GM20000 (cell line): ENCODE data around the gene C1orf226.

Experiments used
- DNase-seq: peaks from one replicate; pipeline ENCODE4 v3.0.0; 2012; ENCODE audit warnings: low spot score
- CTCF ChIP-seq: IDR thresholded peaks from 2 replicates; pipeline ENCODE4 v1.5.1; 2012; ENCODE audit warnings: mild to moderate bottlenecking, control low read depth; ENCODE audit errors: extremely low read depth, missing control alignments

Gene C1orf226

GRCh38 chr1:162376691-162377090, 4.8 kb upstream of the C1orf226 start, which contains the start of gene SPATA46:
TSS of gene SPATA46 (minus strand) at chr1:162376854. CDS start at chr1:162376790, 64 bp downstream.
- no peak for DNase-seq
- no peak for TF ChIP-seq CTCF

GRCh38 chr1:162380061-162380846, 1.3 kb upstream of the C1orf226 start:
- TF ChIP-seq CTCF: no peak
- no peak for DNase-seq

GRCh38 chr1:162381941-162382750, 618 bp downstream of the C1orf226 start:
- TF ChIP-seq CTCF: no peak
- no peak for DNase-seq

- no peak for DNase-seq
- TF ChIP-seq CTCF: no peak
Measured at GRCh38 chr1:162383091-162383490, 1.6 kb downstream of the C1orf226 start.

GRCh38 chr1:162383516-162383915, 2.0 kb downstream of the C1orf226 start:
- no peak for DNase-seq
- no peak for TF ChIP-seq CTCF

- DNase-seq: no peak
- no peak for TF ChIP-seq CTCF
Measured at GRCh38 chr1:162384116-162384515, 2.6 kb downstream of the C1orf226 start.
